Measurements from ENCODE around the gene NUBPL.

DNA sequence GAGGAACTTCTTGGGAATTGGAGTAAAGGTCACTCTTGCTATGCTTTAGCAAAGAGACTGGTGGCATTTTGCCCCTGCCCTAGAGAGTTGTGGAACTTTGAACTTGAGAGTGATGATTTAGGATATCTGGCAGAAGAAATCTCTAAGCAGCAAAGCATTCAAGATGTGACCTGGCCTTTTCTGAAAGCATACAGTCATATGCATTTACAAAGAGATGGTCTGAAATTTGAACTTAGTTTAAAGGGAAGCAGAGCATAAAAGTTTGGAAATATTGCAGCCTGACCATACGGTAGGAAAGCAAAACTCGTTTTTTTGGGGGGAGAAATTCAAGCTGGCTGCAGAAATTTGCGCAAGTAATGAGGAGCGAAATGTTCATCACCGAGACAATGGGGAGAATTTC, 60.9 kb downstream of the NUBPL start:
- no peak for TF ChIP-seq POLR2A (IDR thresholded peaks at IDR 0.05)
- TF ChIP-seq, protein P1, sequence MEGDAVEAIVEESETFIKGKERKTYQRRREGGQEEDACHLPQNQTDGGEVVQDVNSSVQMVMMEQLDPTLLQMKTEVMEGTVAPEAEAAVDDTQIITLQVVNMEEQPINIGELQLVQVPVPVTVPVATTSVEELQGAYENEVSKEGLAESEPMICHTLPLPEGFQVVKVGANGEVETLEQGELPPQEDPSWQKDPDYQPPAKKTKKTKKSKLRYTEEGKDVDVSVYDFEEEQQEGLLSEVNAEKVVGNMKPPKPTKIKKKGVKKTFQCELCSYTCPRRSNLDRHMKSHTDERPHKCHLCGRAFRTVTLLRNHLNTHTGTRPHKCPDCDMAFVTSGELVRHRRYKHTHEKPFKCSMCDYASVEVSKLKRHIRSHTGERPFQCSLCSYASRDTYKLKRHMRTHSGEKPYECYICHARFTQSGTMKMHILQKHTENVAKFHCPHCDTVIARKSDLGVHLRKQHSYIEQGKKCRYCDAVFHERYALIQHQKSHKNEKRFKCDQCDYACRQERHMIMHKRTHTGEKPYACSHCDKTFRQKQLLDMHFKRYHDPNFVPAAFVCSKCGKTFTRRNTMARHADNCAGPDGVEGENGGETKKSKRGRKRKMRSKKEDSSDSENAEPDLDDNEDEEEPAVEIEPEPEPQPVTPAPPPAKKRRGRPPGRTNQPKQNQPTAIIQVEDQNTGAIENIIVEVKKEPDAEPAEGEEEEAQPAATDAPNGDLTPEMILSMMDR (IDR thresholded peaks at IDR 0.05): no peak
- TF ChIP-seq POLR2AphosphoS5 (IDR thresholded peaks at IDR 0.05): no peak
- no peak for TF ChIP-seq EP300 (IDR thresholded peaks at IDR 0.05; ENCODE audit: low read depth)
